ENCODE data around the gene CIPC.

CIPC gene

GRCh38 chr14:77063571-77064171, 34.4 kb upstream of the CIPC start:
- peaks cover 10% of the 10 kb centered on the region for H3K4me1 ChIP-seq (ENCODE audit: control insufficient read depth, insufficient read depth, low read length)
- no peaks in the 10 kb centered on the region for H3K27me3 ChIP-seq (ENCODE audit: control insufficient read depth, insufficient read depth, low read length)
- H3K4me3 ChIP-seq (ENCODE audit: low read depth, low read length), result no peak overlapping the region
- no peaks in the 10 kb centered on the region for H3K9me3 ChIP-seq (ENCODE audit: control insufficient read depth, insufficient read depth, low read length)
- no peak overlapping the region for H3K9ac ChIP-seq (ENCODE audit: low read depth, low read length)
- no peaks in the 10 kb centered on the region for H3K36me3 ChIP-seq (ENCODE audit: control insufficient read depth, insufficient read depth, low read length)

GRCh38 chr14:77064521-77065178, 33.4 kb upstream of the CIPC start:
- Histone ChIP-seq H3K36me3 (ENCODE audit: control insufficient read depth, insufficient read depth, low read length) (no peaks in the 10 kb centered on the region), H3K4me3 (ENCODE audit: low read depth, low read length) (no peak overlapping the region), H3K27me3 (ENCODE audit: control insufficient read depth, insufficient read depth, low read length) (no peaks in the 10 kb centered on the region), H3K9me3 (ENCODE audit: control insufficient read depth, insufficient read depth, low read length) (no peaks in the 10 kb centered on the region), H3K4me1 (ENCODE audit: control insufficient read depth, insufficient read depth, low read length) (peaks cover 7% of the 10 kb centered on the region), H3K9ac (ENCODE audit: low read depth, low read length) (no peak overlapping the region)

GRCh38 chr14:77065851-77066577, 32.0 kb upstream of the CIPC start:
- H3K4me3 ChIP-seq (ENCODE audit: low read depth, low read length), result no peak overlapping the region
- H3K27me3 ChIP-seq (ENCODE audit: control insufficient read depth, insufficient read depth, low read length), result no peaks in the 10 kb centered on the region
- H3K36me3 ChIP-seq (ENCODE audit: control insufficient read depth, insufficient read depth, low read length), result no peaks in the 10 kb centered on the region
- peaks cover 7% of the 10 kb centered on the region for H3K4me1 ChIP-seq (ENCODE audit: control insufficient read depth, insufficient read depth, low read length)
- no peaks in the 10 kb centered on the region for H3K9me3 ChIP-seq (ENCODE audit: control insufficient read depth, insufficient read depth, low read length)
- H3K9ac ChIP-seq (ENCODE audit: low read depth, low read length), result no peak overlapping the region

GRCh38 chr14:77066578-77067172, 31.4 kb upstream of the CIPC start:
- Histone ChIP-seq H3K36me3 (ENCODE audit: control insufficient read depth, insufficient read depth, low read length) (no peaks in the 10 kb centered on the region), H3K4me3 (ENCODE audit: low read depth, low read length) (no peak overlapping the region), H3K9me3 (ENCODE audit: control insufficient read depth, insufficient read depth, low read length) (no peaks in the 10 kb centered on the region), H3K27me3 (ENCODE audit: control insufficient read depth, insufficient read depth, low read length) (no peaks in the 10 kb centered on the region), H3K9ac (ENCODE audit: low read depth, low read length) (no peak overlapping the region), H3K4me1 (ENCODE audit: control insufficient read depth, insufficient read depth, low read length) (peaks cover 7% of the 10 kb centered on the region)

- no peaks in the 10 kb centered on the region for H3K36me3 ChIP-seq (ENCODE audit: control insufficient read depth, insufficient read depth, low read length)
- peaks cover 7% of the 10 kb centered on the region for H3K4me1 ChIP-seq (ENCODE audit: control insufficient read depth, insufficient read depth, low read length)
- no peaks in the 10 kb centered on the region for H3K9me3 ChIP-seq (ENCODE audit: control insufficient read depth, insufficient read depth, low read length)
- H3K4me3 ChIP-seq (ENCODE audit: low read depth, low read length), result no peak overlapping the region
- H3K9ac ChIP-seq (ENCODE audit: low read depth, low read length), result no peak overlapping the region
- no peaks in the 10 kb centered on the region for H3K27me3 ChIP-seq (ENCODE audit: control insufficient read depth, insufficient read depth, low read length)
Observed at GRCh38 chr14:77067632-77068516, 30.2 kb upstream of the CIPC start.

- H3K4me3 ChIP-seq (ENCODE audit: low read depth, low read length), result no peak overlapping the region
- H3K4me1 ChIP-seq (ENCODE audit: control insufficient read depth, insufficient read depth, low read length), result peaks cover 7% of the 10 kb centered on the region
- H3K36me3 ChIP-seq (ENCODE audit: control insufficient read depth, insufficient read depth, low read length), result no peaks in the 10 kb centered on the region
- no peaks in the 10 kb centered on the region for H3K9me3 ChIP-seq (ENCODE audit: control insufficient read depth, insufficient read depth, low read length)
- H3K27me3 ChIP-seq (ENCODE audit: control insufficient read depth, insufficient read depth, low read length), result no peaks in the 10 kb centered on the region
- H3K9ac ChIP-seq (ENCODE audit: low read depth, low read length), result no peak overlapping the region
Observed at GRCh38 chr14:77068517-77069200, 29.4 kb upstream of the CIPC start.

- no peaks in the 10 kb centered on the region for H3K27me3 ChIP-seq (ENCODE audit: control insufficient read depth, insufficient read depth, low read length)
- H3K9me3 ChIP-seq (ENCODE audit: control insufficient read depth, insufficient read depth, low read length), result no peaks in the 10 kb centered on the region
Observed at GRCh38 chr14:77069551-77069950, 28.5 kb upstream of the CIPC start.

GRCh38 chr14:77071938-77072388, 26.1 kb upstream of the CIPC start:
- Histone ChIP-seq H3K9ac (ENCODE audit: low read depth, low read length) (no peak overlapping the region), H3K36me3 (ENCODE audit: control insufficient read depth, insufficient read depth, low read length) (no peaks in the 10 kb centered on the region), H3K4me3 (ENCODE audit: low read depth, low read length) (no peak overlapping the region), H3K9me3 (ENCODE audit: control insufficient read depth, insufficient read depth, low read length) (no peaks in the 10 kb centered on the region), H3K27me3 (ENCODE audit: control insufficient read depth, insufficient read depth, low read length) (no peaks in the 10 kb centered on the region), H3K4me1 (ENCODE audit: control insufficient read depth, insufficient read depth, low read length) (peaks cover 17% of the 10 kb centered on the region)

More at GRCh38 chr14:77069551-77069950, 28.5 kb upstream of the CIPC start:
- H3K9ac ChIP-seq (ENCODE audit: low read depth, low read length), result no peak overlapping the region
- no peak overlapping the region for H3K4me3 ChIP-seq (ENCODE audit: low read depth, low read length)
- peaks cover 7% of the 10 kb centered on the region for H3K4me1 ChIP-seq (ENCODE audit: control insufficient read depth, insufficient read depth, low read length)
- no peaks in the 10 kb centered on the region for H3K36me3 ChIP-seq (ENCODE audit: control insufficient read depth, insufficient read depth, low read length)

GRCh38 chr14:77074969-77075368, 23.1 kb upstream of the CIPC start:
- H3K27me3 ChIP-seq (ENCODE audit: control insufficient read depth, insufficient read depth, low read length), result no peaks in the 10 kb centered on the region
- peaks cover 17% of the 10 kb centered on the region for H3K4me1 ChIP-seq (ENCODE audit: control insufficient read depth, insufficient read depth, low read length)

GRCh38 chr14:77076113-77076631, 21.9 kb upstream of the CIPC start:
- H3K27me3 ChIP-seq (ENCODE audit: control insufficient read depth, insufficient read depth, low read length), result no peaks in the 10 kb centered on the region
- peak overlapping the region; percentile 47 for H3K9ac ChIP-seq (ENCODE audit: low read depth, low read length)
- H3K4me3 ChIP-seq (ENCODE audit: low read depth, low read length), result peak overlapping the region; percentile 39

More at GRCh38 chr14:77074969-77075368, 23.1 kb upstream of the CIPC start:
- Histone ChIP-seq H3K9ac (ENCODE audit: low read depth, low read length) (no peak overlapping the region), H3K36me3 (ENCODE audit: control insufficient read depth, insufficient read depth, low read length) (no peaks in the 10 kb centered on the region), H3K9me3 (ENCODE audit: control insufficient read depth, insufficient read depth, low read length) (no peaks in the 10 kb centered on the region), H3K4me3 (ENCODE audit: low read depth, low read length) (no peak overlapping the region)

More at GRCh38 chr14:77076113-77076631, 21.9 kb upstream of the CIPC start:
- H3K9me3 ChIP-seq (ENCODE audit: control insufficient read depth, insufficient read depth, low read length), result no peaks in the 10 kb centered on the region
- H3K4me1 ChIP-seq (ENCODE audit: control insufficient read depth, insufficient read depth, low read length), result peaks cover 17% of the 10 kb centered on the region
- no peaks in the 10 kb centered on the region for H3K36me3 ChIP-seq (ENCODE audit: control insufficient read depth, insufficient read depth, low read length)
